ENCODE data around the gene CD300A. TPM values are rescaled to one million over a fixed set of nuclear protein-coding genes. Genes with fewer than 3 reads are reported as not detected.

The CD300A gene
- total and polyA plus RNA-seq, 2 donors (not counting 1 experiment from before 2014, with no cell fraction given), result 2.4 to 5.7 TPM

GRCh38 chr17:74490716-74491115 is 24.3 kb downstream of the CD300A start:
- no peak for DNase-seq
- H3K4me1 Mint-ChIP-seq, result no peaks in the 10 kb centered on the region

GRCh38 chr17:74491626-74492025 is 25.2 kb downstream of the CD300A start:
- ATAC-seq (ENCODE audit: low read depth) (no peak), DNase-seq (no peak)
- Histone ChIP-seq H3K27me3 (replicated peaks in 1 of 4; ENCODE audit: control extremely low read depth in 1 of 4, control insufficient read depth in 3 of 4, insufficient read depth in 4 of 4, low read length in 3 of 4) (no peaks in the 10 kb centered on the region), H3K4me1 (ENCODE audit: control insufficient read depth in 2 of 2, insufficient read depth in 2 of 2, low read length in 2 of 2) (no peaks in the 10 kb centered on the region), H3K9ac (ENCODE audit: low read length) (no peak overlapping the region), H3K9me3 (ENCODE audit: control extremely low read depth in 1 of 3, control insufficient read depth in 2 of 3, insufficient read depth in 1 of 3, low read length in 2 of 3) (no peaks in the 10 kb centered on the region), H3K36me3 (replicated peaks in 1 of 2; ENCODE audit: control extremely low read depth in 1 of 2, control insufficient read depth in 1 of 2, extremely low read depth in 1 of 2, insufficient read depth in 2 of 2, low read length in 1 of 2) (no peaks in the 10 kb centered on the region), H4K20me1 (ENCODE audit: control insufficient read depth, insufficient read depth, low read length, poor library complexity, severe bottlenecking) (no peaks in the 10 kb centered on the region), H3K4me2 (replicated peaks; ENCODE audit: low read depth, low read length, poor library complexity, severe bottlenecking) (no peak overlapping the region), H3K79me2 (ENCODE audit: control insufficient read depth, insufficient read depth, low read length) (no peaks in the 10 kb centered on the region), H3K4me3 (ENCODE audit: control extremely low read depth in 1 of 5, extremely low read depth in 1 of 5, insufficient read depth in 1 of 5, low read depth in 2 of 5, low read length in 4 of 5) (no peak overlapping the region), H2AFZ (ENCODE audit: insufficient read depth, low read depth, low read length, poor library complexity, severe bottlenecking) (no peak overlapping the region), H3K27ac (ENCODE audit: low read length in 2 of 2) (no peak overlapping the region)
- ChIA-PET CTCF (interaction anchor here (0.7 to 3.0 kb wide), 5 partner anchors 35 to 156 kb away, joined by 3 to 18 read pairs (median 7); partner anchors contain the start of gene GPR142), POLR2A (no interaction called here)
- TF ChIP-seq CTCF (IDR thresholded peaks at IDR 0.05), result no peak
- no peak for TF ChIP-seq EZH2 (IDR thresholded peaks at IDR 0.05; ENCODE audit: borderline replicate concordance, insufficient read depth, low read depth, low read length, poor library complexity, severe bottlenecking)
- H3K27ac Mint-ChIP-seq, result no peak overlapping the region
- H3K4me3 Mint-ChIP-seq, result no peak overlapping the region
- no peaks in the 10 kb centered on the region for H3K9me3 Mint-ChIP-seq (ENCODE audit: insufficient read depth)
- H3K4me1 Mint-ChIP-seq, result no peaks in the 10 kb centered on the region
- peaks cover 10% of the 10 kb centered on the region for H3K27me3 Mint-ChIP-seq
- intact Hi-C loops (cut with micrococcal nuclease), result no loop called here
- WGBS (ENCODE audit: insufficient coverage), result no CpG with 5 or more reads among the region's 7 CpGs

More at GRCh38 chr17:74490716-74491115, 24.3 kb downstream of the CD300A start:
- Mint-ChIP-seq H3K4me3 (no peak overlapping the region), H3K9me3 (ENCODE audit: insufficient read depth) (no peaks in the 10 kb centered on the region), H3K27me3 (peaks cover 6% of the 10 kb centered on the region), H3K27ac (no peak overlapping the region)
- no peaks in the 10 kb centered on the region for H3K27me3 ChIP-seq (replicated peaks in 1 of 4; ENCODE audit: control extremely low read depth in 1 of 4, control insufficient read depth in 3 of 4, insufficient read depth in 4 of 4, low read length in 3 of 4)
- no peak for TF ChIP-seq EZH2 (IDR thresholded peaks at IDR 0.05; ENCODE audit: borderline replicate concordance, insufficient read depth, low read depth, low read length, poor library complexity, severe bottlenecking)
- H3K4me3 ChIP-seq (ENCODE audit: control extremely low read depth in 1 of 5, extremely low read depth in 1 of 5, insufficient read depth in 1 of 5, low read depth in 2 of 5, low read length in 4 of 5), result no peak overlapping the region
- H3K27ac ChIP-seq (ENCODE audit: low read length in 2 of 2), result no peak overlapping the region
- H3K4me2 ChIP-seq (replicated peaks; ENCODE audit: low read depth, low read length, poor library complexity, severe bottlenecking), result no peak overlapping the region
- no peak for ATAC-seq (ENCODE audit: low read depth)
- H3K4me1 ChIP-seq (ENCODE audit: control insufficient read depth in 2 of 2, insufficient read depth in 2 of 2, low read length in 2 of 2), result no peaks in the 10 kb centered on the region
- intact Hi-C loops (cut with micrococcal nuclease), result no loop called here
- H3K9me3 ChIP-seq (ENCODE audit: control extremely low read depth in 1 of 3, control insufficient read depth in 2 of 3, insufficient read depth in 1 of 3, low read length in 2 of 3), result no peaks in the 10 kb centered on the region
- 100% methylated on average over 5 of the region's 9 CpGs for WGBS (ENCODE audit: insufficient coverage)
- no peaks in the 10 kb centered on the region for H4K20me1 ChIP-seq (ENCODE audit: control insufficient read depth, insufficient read depth, low read length, poor library complexity, severe bottlenecking)
- H3K36me3 ChIP-seq (replicated peaks in 1 of 2; ENCODE audit: control extremely low read depth in 1 of 2, control insufficient read depth in 1 of 2, extremely low read depth in 1 of 2, insufficient read depth in 2 of 2, low read length in 1 of 2), result no peaks in the 10 kb centered on the region
- no peaks in the 10 kb centered on the region for H3K79me2 ChIP-seq (ENCODE audit: control insufficient read depth, insufficient read depth, low read length)
- H3K9ac ChIP-seq (ENCODE audit: low read length), result no peak overlapping the region
- no peak overlapping the region for H2AFZ ChIP-seq (ENCODE audit: insufficient read depth, low read depth, low read length, poor library complexity, severe bottlenecking)
- ChIA-PET CTCF (interaction anchor here (1.0 to 2.5 kb wide), 3 partner anchors 9 to 122 kb away, joined by 3 to 18 read pairs (median 3); partner anchors contain the start of gene GPR142), POLR2A (no interaction called here)

Data from B cell (primary cell).